GM18505 (cell line): ENCODE measurements around the gene ODAPH.
"Not testable (repeated sequence)": the region's sequence is repeated elsewhere in the genome, so short reads cannot be mapped to it uniquely, and the experiment has no call there.

ENCODE experiments used
- ATAC-seq: cut with Tn5 transposase; IDR thresholded peaks from one replicate; pipeline ENCODE4 v1.9.1; 2021; ENCODE audit not compliant: unreplicated experiment
- POLR2A ChIP-seq: IDR thresholded peaks from 4 replicates; pipeline ENCODE4 v1.6.1; 2011; ENCODE audit warnings: borderline replicate concordance; ENCODE audit not compliant: insufficient read depth, insufficient read length; ENCODE audit errors: extremely low read depth

The ODAPH gene

DNA sequence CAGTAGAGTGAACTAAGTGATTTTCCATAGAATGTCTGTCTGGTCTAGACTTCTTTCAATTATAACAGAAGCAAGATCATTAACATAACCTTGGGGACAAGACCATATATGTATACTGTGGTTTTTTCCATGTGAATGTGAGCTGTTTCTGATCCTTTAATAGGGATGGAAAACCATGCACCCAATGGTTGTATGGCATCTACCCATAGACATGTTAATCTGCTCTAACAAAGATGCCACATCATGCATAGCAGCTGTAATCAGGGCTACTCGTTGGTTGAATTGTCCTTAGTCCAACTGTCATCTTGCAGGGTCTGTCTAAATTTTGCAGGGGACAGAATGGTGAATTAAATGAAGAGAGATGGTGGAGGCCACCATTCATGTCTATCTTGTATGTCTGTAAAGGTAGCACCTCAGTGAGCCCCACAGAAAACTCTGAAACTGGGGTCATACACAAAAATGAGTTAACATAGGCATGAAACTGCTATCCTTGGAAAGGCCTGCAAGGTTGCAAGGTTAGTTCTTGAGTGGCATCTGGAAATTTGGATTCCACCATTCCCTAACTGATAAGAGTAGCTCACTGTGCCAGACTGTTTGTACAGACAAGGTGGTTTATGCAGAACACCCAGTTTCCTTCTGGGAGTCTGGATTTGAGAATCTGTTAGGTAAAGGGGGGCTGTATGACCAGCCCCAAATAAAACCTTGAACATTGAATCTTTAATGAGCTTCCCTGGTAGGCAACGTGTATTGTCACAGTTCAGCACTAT lies 25.1 kb upstream of the ODAPH start:
- no peak for ATAC-seq
- TF ChIP-seq POLR2A, result no peak

GRCh38 chr4:75531536-75532143 lies 24.2 kb upstream of the ODAPH start:
- ATAC-seq, result not testable (repeated sequence)

GRCh38 chr4:75533339-75533887 lies 22.5 kb upstream of the ODAPH start:
- ATAC-seq, result not testable (repeated sequence)

DNA sequence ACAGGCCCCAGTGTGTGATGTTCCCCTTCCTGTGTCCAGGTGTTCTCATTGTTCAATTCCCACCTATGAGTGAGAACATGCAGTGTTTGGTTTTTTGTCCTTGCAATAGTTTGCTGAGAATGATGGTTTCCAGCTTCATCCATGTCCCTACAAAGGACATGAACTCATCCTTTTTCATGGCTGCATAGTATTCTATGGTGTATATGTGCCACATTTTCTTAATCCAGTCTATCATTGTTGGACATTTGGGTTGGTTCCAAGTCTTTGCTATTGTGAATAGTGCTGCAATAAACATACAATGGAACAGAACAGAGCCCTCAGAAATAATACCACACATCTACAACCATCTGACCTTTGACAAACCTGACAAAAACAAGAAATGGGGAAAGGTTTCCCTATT lies 21.9 kb upstream of the ODAPH start:
- ATAC-seq, result not testable (repeated sequence)

DNA sequence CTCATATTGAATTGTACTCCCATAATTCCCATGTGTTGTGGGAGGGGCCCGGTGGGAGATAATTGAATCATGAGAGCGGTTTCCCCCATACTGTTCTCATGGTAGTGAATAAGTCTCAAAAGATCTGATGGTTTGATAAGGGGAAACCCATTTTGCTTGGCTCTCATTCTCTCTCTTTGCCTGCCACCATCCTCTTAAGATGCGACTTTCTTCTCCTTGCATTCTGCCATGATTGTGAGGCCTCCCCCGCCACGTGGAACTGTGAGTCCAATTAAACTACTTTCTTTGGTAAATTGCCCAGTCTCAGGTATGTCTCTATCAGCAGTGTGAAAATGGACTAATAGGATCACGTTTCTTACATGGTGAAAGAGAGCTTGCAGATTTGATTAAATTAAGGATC lies 18.6 kb upstream of the ODAPH start:
- not testable (repeated sequence) for ATAC-seq

DNA sequence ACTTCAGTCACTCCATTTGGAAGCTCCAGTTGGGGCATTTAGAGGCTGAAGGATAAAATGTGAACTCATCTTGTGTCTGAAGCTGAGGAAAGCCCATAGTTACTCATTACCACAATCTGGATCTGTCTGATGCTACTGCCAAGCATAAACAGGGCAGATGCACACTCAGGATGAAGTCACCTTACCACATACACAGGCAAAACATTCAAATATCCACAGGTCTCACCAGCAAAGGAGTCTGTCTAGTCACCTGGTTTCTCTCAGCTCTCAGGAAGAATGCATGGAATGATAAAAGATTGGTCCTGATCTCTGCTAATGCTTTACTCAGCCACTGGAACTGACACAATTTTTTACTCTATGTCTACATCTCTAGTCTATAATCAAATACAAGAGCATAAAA lies 13.0 kb upstream of the ODAPH start:
- no peak for ATAC-seq
- no peak for TF ChIP-seq POLR2A

GRCh38 chr4:75544220-75544619 lies 11.6 kb upstream of the ODAPH start:
- not testable (repeated sequence) for ATAC-seq

DNA sequence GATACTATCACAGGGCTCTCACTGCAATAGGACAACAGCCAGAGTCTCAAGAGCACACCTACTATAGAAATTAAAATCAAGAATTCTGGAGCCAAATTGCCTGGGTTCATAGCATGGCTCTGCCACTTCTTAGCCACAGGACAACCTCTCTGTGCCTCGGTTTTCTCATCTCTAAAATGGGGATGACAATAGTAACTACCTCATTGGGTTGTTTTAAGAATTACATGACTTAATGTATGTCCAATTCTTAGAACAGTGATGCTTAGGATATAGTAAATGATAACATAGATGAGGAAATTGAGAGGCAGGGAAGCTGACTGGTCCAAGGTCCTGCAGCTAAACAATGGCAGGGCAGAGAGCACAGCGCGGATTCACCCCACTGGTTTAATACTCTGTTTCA lies 11.0 kb upstream of the ODAPH start:
- ATAC-seq, result no peak
- TF ChIP-seq POLR2A, result no peak

- ATAC-seq, result no peak
- TF ChIP-seq POLR2A, result no peak
Observed at GRCh38 chr4:75545526-75545925, 10.3 kb upstream of the ODAPH start.

- no peak for TF ChIP-seq POLR2A
- no peak for ATAC-seq
Observed at GRCh38 chr4:75547647-75548387, 8.0 kb upstream of the ODAPH start.

DNA sequence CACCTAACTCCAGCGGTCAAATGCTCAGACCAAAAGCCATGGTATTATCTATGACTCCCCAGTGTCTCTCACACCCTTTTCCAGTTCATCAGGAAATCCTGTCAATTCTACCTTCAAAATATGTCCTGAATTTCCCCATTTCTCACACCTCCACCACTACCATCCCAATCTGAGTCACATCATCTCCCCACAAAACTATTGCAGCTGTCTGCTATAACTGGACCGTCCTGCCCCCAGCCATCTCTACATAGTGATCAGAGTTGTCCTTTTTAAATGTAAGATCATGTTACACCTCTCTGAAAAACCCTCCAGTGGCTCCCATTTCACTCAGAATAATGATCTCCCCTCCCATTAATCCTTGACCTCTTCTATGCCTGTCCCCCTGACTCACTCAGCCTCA lies 6.8 kb upstream of the ODAPH start:
- TF ChIP-seq POLR2A, result no peak
- no peak for ATAC-seq

- no peak for TF ChIP-seq POLR2A
- no peak for ATAC-seq
Observed at GRCh38 chr4:75552452-75552851, 3.4 kb upstream of the ODAPH start.

DNA sequence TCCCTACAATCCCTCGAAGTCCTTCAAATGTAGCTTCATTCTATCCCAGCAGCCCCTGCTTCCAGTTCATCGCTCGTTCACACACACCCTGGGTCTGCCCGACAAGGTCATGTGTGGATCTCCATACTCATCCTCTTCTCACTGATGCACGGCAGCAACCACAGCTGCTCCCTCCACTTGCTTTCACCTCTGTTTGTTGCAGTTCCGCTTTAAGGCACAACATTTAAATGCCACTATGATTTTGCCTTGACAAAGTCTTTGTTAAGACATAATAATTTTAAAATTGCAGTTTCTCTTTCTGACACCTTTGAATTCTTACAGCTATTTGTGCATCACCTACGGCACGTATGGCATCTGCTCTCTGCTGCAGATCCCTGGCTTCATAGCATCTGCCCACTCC lies 1.8 kb downstream of the ODAPH start:
- ATAC-seq, result no peak
- TF ChIP-seq POLR2A, result no peak

GRCh38 chr4:75561789-75562188 lies 5.9 kb downstream of the ODAPH start:
- no peak for ATAC-seq
- TF ChIP-seq POLR2A, result no peak
